ENCODE measurements around the gene NXN.
A peak's percentile ranks its signal among the peaks of the same experiment; 100 is the strongest.
"Not testable (repeated sequence)": the region's sequence is repeated elsewhere in the genome, so short reads cannot be mapped to it uniquely, and the experiment has no call there.

Gene NXN

GRCh38 chr17:752002-752619 lies 227.5 kb downstream of the NXN start, which contains the start of gene GEMIN4:
TSS of gene GEMIN4 (minus strand) at chr17:752264. CDS start at chr17:752142, 122 bp downstream.
- peak; percentile 41 to 47 for DNase-seq

- no peak for DNase-seq
These were observed 228.1 kb downstream of the NXN start for GRCh38 chr17:751269-752001.

DNA sequence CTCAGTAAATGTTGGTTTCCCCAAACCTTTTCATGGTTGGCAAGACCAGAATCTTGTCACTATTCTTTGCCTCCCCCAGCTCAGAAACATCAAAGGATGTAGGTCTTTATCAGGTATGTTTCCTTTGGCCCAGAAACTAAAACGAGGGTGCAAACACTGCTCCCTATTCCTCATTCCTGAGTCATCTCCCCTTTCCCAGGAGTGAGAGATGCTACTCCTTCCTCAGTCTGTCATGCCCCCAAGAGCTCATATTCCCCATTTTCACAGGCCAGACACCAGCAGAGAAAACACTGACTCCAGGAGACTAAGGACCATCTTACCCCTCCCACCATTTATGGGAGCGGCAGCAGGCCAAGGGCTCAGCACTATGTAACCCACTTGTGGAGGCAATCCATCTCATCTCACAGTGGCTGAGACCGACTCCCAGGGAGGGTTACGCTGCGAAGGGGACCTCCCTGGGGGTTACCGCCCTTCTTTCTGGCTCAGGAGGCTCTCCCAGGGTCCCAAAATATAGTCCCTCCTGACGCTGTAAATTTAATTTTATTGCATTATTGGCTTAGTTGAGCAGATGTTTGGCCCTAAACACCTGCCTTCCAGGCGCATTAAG lies 229.0 kb downstream of the NXN start:
- no peak for DNase-seq

GRCh38 chr17:749359-749758 lies 230.2 kb downstream of the NXN start:
- not testable (repeated sequence) for DNase-seq
